Measurements from ENCODE around the gene ZFYVE21. TPM values are rescaled to one million over a fixed set of nuclear protein-coding genes. Genes with fewer than 3 reads are reported as not detected.

Gene ZFYVE21
- total RNA-seq, 1 experiment from 2014 or later, result 49.7 TPM

- no peak overlapping the region for H2BK120ac ChIP-seq (ENCODE audit: low read depth, low read length, poor library complexity, severe bottlenecking)
- peaks cover 35 to 36% of the 10 kb centered on the region in 2 experiments for H3K4me1 Mint-ChIP-seq
- H3K27me3 ChIP-seq (ENCODE audit: insufficient read depth, low read length), result no peaks in the 10 kb centered on the region
- H3K27ac ChIP-seq (ENCODE audit: insufficient read length, low read depth, low read length), result no peak overlapping the region
- H3K23ac ChIP-seq (ENCODE audit: insufficient read length, low read depth, low read length), result no peak overlapping the region
- H3K9me3 ChIP-seq (ENCODE audit: control insufficient read depth, low read depth, low read length), result no peaks in the 10 kb centered on the region
- no peaks in the 10 kb centered on the region; the same call in 1 of the 2 replicates for H3K27me3 Mint-ChIP-seq (ENCODE audit: low read depth)
- H3K4me1 ChIP-seq (ENCODE audit: insufficient read depth, low read length), result peaks cover 3% of the 10 kb centered on the region; the same call in 1 of the 2 replicates
- H3K18ac ChIP-seq (ENCODE audit: insufficient read length, low read depth, low read length), result no peak overlapping the region
- no peak overlapping the region for H3K56ac ChIP-seq (ENCODE audit: insufficient read length, low read depth, low read length)
- no peak overlapping the region for H4K8ac ChIP-seq (replicated peaks; ENCODE audit: insufficient read length, low read depth, low read length)
- H3K36me3 Mint-ChIP-seq (ENCODE audit: insufficient read depth in 1 of 3, low read depth in 3 of 3), result peaks cover 15 to 33% (median 18%) of the 10 kb centered on the region in 3 experiments; a peak in 6 of 7 replicates
- no peak for TF ChIP-seq CTCF (conservative IDR thresholded peaks at IDR 0.05)
- no peaks in the 10 kb centered on the region for H3K9me3 Mint-ChIP-seq
- no peak overlapping the region for H3T11ph ChIP-seq (ENCODE audit: low read length)
- no peak overlapping the region for H2BK12ac ChIP-seq (ENCODE audit: insufficient read length, low read depth, low read length)
- H3K79me1 ChIP-seq (ENCODE audit: insufficient read depth, low read depth, low read length, poor library complexity, severe bottlenecking), result peaks cover 2% of the 10 kb centered on the region
- H3K4me2 ChIP-seq (ENCODE audit: insufficient read depth, insufficient read length, low read length), result peak overlapping the region; percentile 58
- H3K9ac ChIP-seq (ENCODE audit: extremely low read depth, insufficient read length, low read length), result peak overlapping the region; percentile 48
- DNase-seq, result no peak
- H2BK15ac ChIP-seq (ENCODE audit: low read depth, low read length), result no peak overlapping the region
- no peak overlapping the region for H2AK5ac ChIP-seq (ENCODE audit: insufficient read length, low read length)
- H4K5ac ChIP-seq (ENCODE audit: insufficient read length, low read depth, low read length), result no peak overlapping the region
- H4K91ac ChIP-seq (ENCODE audit: insufficient read length, low read depth, low read length), result no peak overlapping the region
- peak overlapping the region; percentile 75 to 90 for H3K4me3 Mint-ChIP-seq
- WGBS (ENCODE audit: extremely low coverage, insufficient read length, low lambda C conversion rate), result no CpG with 5 or more reads among the region's 16 CpGs
- H2BK5ac ChIP-seq (ENCODE audit: insufficient read length, low read length), result no peak overlapping the region
- peak overlapping the region; percentile 30 to 49 (median 33); a peak in 3 of 7 replicates for H3K27ac Mint-ChIP-seq
- no peaks in the 10 kb centered on the region for H4K20me1 ChIP-seq (ENCODE audit: control insufficient read depth, insufficient read depth, insufficient read length)
- no peak overlapping the region for H2BK20ac ChIP-seq (ENCODE audit: low read depth, low read length, poor library complexity, severe bottlenecking)
- H3K4ac ChIP-seq (ENCODE audit: low read depth, low read length), result no peak overlapping the region
- H3K23me2 ChIP-seq (ENCODE audit: insufficient read length, low read depth, low read length, poor library complexity, severe bottlenecking), result no peaks in the 10 kb centered on the region
- H2AFZ ChIP-seq (ENCODE audit: low read length), result no peak overlapping the region
- no peak overlapping the region for H3K14ac ChIP-seq (ENCODE audit: insufficient read depth, low read length)
- no peaks in the 10 kb centered on the region; the same call in 1 of the 2 replicates for H3K79me2 ChIP-seq (ENCODE audit: insufficient read depth, low read length)
Measured at GRCh38 chr14:103714063-103714724, 1.4 kb upstream of the ZFYVE21 start.
